ENCODE results near the gene TMEM266.
A peak's percentile ranks its signal among the peaks of the same experiment; 100 is the strongest.

The TMEM266 gene

GRCh38 chr15:76162784-76163456 lies 103.1 kb downstream of the TMEM266 start:
- no peak for DNase-seq

GRCh38 chr15:76163457-76164295 lies 103.9 kb downstream of the TMEM266 start:
- no peak for DNase-seq

- DNase-seq, result no peak
Measured at GRCh38 chr15:76164602-76165001, 104.8 kb downstream of the TMEM266 start.

DNA sequence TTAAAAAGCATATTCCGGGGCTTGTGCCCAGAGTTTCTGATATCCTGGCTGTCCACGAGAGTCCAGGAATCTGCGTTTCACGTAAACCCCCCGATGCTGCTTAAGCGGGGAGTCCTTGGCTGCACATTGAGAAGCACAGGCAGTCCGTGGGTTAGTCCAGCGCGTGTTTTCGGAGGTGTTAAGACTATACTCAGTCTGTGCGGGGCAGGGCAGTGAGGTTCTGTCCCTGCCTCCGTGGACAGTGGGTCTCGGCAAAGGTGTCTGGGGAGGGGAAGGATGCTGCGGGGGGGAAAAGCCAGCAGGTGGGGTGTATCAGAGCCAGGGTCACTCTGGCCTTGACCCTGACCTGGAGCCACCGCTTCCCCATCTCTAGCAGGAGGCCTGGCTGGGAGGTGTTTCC lies 106.2 kb downstream of the TMEM266 start:
- no peak for DNase-seq

- DNase-seq, result no peak
Measured at GRCh38 chr15:76168237-76168984, 108.6 kb downstream of the TMEM266 start.

GRCh38 chr15:76169018-76169417 lies 109.2 kb downstream of the TMEM266 start:
- DNase-seq, result no peak

DNA sequence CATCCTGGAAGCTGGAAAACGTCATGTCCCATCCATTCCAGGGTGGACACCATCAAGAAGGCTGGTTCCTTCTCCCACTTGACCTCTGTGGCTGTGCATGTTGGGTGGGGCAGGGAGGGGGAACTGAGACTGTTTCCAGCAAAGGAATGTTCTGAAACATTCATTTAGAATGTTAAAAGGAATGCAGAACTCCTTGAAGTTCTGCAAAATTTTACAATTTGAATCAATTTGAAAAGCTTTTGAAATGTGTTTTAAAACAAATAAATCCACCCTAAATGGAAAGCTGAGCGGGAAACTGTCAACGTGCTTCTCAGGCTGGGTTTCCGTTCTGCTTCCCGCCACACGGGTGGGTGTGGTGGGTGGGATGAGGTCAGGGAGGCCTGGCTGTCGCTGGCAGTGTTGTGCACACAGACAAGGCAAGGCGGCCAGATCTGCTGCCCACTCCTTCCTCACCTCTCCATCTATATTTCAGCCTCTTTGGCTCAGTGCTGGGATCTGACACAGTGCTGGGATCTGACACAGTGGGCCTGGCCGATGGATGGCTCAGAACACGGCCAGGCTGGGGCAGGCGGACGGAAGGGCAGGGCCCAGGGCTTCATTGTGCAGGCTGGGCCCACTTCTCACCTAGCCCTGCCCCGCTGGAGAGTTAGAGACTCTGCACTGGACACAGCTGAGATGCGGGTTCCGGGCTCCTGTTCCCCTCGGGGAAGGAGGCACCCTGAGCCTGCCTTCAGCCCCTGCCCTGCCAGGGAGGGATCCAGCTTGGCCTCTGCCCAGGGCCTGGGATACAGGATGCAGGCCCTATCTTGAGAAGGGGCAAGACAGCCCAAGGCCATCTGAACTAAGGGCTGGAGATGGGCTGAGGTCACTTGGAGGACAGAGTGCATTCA lies 110.4 kb downstream of the TMEM266 start:
- DNase-seq, result no peak

- no peak for DNase-seq
Measured at GRCh38 chr15:76172782-76173181, 113.0 kb downstream of the TMEM266 start.

GRCh38 chr15:76173317-76173834 lies 113.6 kb downstream of the TMEM266 start:
- DNase-seq, result no peak

- no peak for DNase-seq
Measured at GRCh38 chr15:76174654-76175053, 114.9 kb downstream of the TMEM266 start.

- no peak for DNase-seq
Measured at GRCh38 chr15:76175442-76175841, 115.7 kb downstream of the TMEM266 start.

GRCh38 chr15:76176059-76176458 lies 116.3 kb downstream of the TMEM266 start:
- no peak for DNase-seq

DNA sequence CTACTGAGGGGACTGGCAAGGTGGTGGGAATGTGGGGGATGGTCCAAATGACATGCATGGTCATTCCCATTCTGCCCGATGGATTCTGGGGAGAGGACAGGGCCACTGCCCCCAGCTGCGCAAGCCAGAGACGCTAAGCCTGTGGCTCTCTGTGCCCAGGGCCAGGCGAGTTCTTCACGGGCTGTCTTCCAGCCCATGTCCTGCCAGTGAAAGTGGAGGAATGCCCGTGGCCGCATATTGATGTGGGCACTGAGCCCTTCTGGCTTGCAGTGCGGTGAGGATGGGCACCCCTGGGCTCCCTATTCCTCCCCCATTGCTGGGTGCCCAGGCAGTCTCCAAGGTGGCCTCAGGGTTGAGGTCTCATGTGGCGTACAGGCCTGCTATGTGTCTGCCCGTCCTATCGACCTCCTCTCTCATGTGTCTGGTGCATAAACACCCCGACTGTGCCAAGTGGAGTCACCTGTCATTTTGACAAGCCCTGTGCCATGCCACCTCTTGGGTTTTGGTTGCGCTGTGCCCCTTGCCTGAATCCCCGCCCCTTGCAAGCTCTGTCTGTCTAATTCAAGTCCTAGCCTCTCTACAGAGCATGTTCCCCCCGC lies 116.8 kb downstream of the TMEM266 start:
- DNase-seq, result no peak

- no peak for DNase-seq
Measured at GRCh38 chr15:76177491-76178040, 117.8 kb downstream of the TMEM266 start.

DNA sequence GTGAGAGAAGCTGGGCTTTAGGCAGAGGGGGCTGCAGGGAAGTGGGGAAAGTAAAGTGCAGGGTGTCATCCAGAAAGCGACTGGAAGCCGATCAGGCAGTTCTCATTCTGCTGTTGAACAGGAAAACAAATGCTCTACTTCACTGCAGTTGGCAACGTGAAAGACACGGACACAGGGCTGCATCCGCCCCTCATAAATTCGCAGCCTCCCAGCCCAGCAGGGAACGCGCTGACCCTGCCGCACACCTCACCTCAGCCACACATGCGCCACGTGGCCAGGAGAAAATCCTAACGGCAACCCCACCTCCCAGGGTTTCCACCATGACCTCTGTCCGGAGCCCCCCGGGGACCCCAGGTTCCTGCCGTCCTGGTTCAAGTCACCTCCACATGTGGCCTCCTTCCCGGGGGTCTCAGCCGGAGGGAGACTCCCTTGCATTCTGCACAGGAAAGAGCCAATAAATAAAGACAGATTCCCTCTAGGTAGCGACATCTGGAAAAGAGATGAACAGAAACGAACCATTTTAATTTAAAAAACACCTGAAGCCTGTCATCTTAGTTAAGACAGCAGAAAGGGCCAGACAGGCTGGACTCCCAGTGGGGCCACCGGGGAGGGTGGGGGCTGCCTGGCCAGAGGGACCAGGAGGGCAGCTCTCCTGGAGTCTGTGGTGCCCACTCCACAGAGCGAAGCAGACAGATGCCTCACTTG lies 118.7 kb downstream of the TMEM266 start:
- DNase-seq, result no peak

GRCh38 chr15:76179023-76179422 lies 119.2 kb downstream of the TMEM266 start:
- no peak for DNase-seq

DNA sequence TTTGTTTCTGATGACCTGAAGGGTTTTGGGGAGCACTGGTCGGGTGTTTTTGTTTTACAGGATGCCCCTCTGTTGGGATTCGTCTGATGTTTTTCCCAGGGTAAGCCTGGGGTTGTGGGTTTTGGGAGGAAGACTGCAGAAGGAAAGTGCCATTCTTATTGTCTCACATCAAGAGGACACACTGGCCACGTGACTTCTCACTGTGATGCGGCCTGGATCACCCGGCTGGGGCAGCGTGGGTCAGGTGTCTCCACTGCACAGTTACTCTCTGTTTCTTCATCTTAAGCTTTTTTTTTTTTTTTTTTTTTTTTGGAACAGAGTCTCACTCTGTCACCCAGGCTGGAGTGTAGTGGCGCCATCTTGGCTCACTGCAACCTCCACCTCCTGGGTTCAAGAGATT lies 120.5 kb downstream of the TMEM266 start:
- DNase-seq, result no peak

GRCh38 chr15:76181705-76182107 lies 121.9 kb downstream of the TMEM266 start:
- DNase-seq, result peak; percentile 61

- no peak for DNase-seq
Measured at GRCh38 chr15:76183930-76184649, 124.3 kb downstream of the TMEM266 start.

DNA sequence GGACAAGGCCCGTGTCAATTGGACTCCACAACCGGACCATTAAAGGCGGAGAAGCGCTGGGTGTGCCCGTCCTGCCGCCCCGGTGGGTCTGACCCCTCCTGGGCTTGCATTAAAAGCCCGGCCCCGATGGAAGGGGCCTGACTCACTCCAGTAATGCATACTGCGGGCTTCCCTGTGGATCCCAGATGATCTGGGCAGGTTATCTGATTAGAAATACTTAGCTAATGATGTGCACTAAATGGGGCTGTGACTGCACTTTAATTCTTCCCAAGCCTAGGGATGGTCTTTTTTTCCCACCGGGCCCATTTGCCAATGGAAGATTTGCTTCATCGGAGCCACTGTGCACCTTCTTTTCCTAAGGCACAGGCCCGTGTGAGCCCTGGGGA lies 124.9 kb downstream of the TMEM266 start:
- no peak for DNase-seq

Measured in stimulated activated CD4-positive, alpha-beta T cell treated with anti-CD3 and anti-CD28 coated beads, Interleukin-15, amount 100 ng/mL, for 24 hours (primary cell).